Kidney capillary endothelial cell (primary cell): Measurements from ENCODE around the gene ELFN2.

Experiments used
- DNase-seq: peaks from one replicate; pipeline ENCODE4 v3.0.0-alpha.2; 2018; ENCODE audit warnings: low spot score

Gene ELFN2

GRCh38 chr22:37356922-37357321 lies 70.4 kb downstream of the ELFN2 start:
- DNase-seq = no peak

- DNase-seq = no peak
Measured at GRCh38 chr22:37355174-37355573, 72.1 kb downstream of the ELFN2 start.

GRCh38 chr22:37354670-37355069 lies 72.6 kb downstream of the ELFN2 start:
- DNase-seq = no peak

- no peak for DNase-seq
Measured at GRCh38 chr22:37354261-37354660, 73.0 kb downstream of the ELFN2 start.

GRCh38 chr22:37353839-37354238 lies 73.4 kb downstream of the ELFN2 start:
- no peak for DNase-seq

GRCh38 chr22:37352481-37352880 lies 74.8 kb downstream of the ELFN2 start:
- no peak for DNase-seq

GRCh38 chr22:37351232-37351631 lies 76.0 kb downstream of the ELFN2 start:
- no peak for DNase-seq

GRCh38 chr22:37349043-37349814 lies 78.0 kb downstream of the ELFN2 start:
- no peak for DNase-seq

- no peak for DNase-seq
Measured at GRCh38 chr22:37346505-37346895, 80.8 kb downstream of the ELFN2 start.

GRCh38 chr22:37345863-37346504 lies 81.3 kb downstream of the ELFN2 start:
- DNase-seq = no peak

- no peak for DNase-seq
Measured at GRCh38 chr22:37344735-37345449, 82.4 kb downstream of the ELFN2 start.

- DNase-seq = no peak
Measured at GRCh38 chr22:37343863-37344734, 83.2 kb downstream of the ELFN2 start.

GRCh38 chr22:37343348-37343747 lies 83.9 kb downstream of the ELFN2 start:
- DNase-seq = no peak

- DNase-seq = no peak
Measured at GRCh38 chr22:37342065-37342464, 85.2 kb downstream of the ELFN2 start.

- no peak for DNase-seq
Measured at GRCh38 chr22:37340331-37341262, 86.7 kb downstream of the ELFN2 start.

GRCh38 chr22:37338539-37339246 lies 88.6 kb downstream of the ELFN2 start:
- no peak for DNase-seq

- no peak for DNase-seq
Measured at GRCh38 chr22:37337204-37337943, 89.9 kb downstream of the ELFN2 start.

- no peak for DNase-seq
Measured at GRCh38 chr22:37336579-37336978, 90.7 kb downstream of the ELFN2 start.

GRCh38 chr22:37335806-37336199 lies 91.5 kb downstream of the ELFN2 start:
- no peak for DNase-seq
